GM12872 (cell line): ENCODE results near the gene KCNA3.

Experiments
- TF ChIP-seq, protein P1 (sequence below): IDR thresholded peaks from 3 replicates; pipeline ENCODE4 v1.5.1; 2011; ENCODE audit warnings: low read depth, mild to moderate bottlenecking, low read length, moderate library complexity; ENCODE audit not compliant: insufficient read depth

KCNA3 gene

DNA sequence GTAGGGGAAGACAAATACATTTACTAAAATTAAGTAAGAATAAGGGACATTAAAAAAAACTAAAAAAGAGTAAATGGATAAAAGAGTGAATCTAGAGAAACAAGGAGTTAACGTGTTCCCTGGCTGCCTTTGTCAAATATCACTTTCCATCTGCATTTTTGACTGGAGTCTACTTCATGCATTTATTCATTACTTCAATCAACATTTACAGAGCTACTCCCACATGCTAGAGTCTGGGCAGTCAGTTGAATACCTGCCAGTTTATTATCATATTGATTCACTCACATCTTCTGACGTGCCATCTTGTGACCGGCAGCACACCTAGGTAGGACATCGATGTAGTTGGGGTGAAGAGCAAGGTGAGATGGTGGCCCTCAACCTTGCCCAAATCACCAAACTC, 35.6 kb upstream of the KCNA3 start:
- TF ChIP-seq, protein P1, sequence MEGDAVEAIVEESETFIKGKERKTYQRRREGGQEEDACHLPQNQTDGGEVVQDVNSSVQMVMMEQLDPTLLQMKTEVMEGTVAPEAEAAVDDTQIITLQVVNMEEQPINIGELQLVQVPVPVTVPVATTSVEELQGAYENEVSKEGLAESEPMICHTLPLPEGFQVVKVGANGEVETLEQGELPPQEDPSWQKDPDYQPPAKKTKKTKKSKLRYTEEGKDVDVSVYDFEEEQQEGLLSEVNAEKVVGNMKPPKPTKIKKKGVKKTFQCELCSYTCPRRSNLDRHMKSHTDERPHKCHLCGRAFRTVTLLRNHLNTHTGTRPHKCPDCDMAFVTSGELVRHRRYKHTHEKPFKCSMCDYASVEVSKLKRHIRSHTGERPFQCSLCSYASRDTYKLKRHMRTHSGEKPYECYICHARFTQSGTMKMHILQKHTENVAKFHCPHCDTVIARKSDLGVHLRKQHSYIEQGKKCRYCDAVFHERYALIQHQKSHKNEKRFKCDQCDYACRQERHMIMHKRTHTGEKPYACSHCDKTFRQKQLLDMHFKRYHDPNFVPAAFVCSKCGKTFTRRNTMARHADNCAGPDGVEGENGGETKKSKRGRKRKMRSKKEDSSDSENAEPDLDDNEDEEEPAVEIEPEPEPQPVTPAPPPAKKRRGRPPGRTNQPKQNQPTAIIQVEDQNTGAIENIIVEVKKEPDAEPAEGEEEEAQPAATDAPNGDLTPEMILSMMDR, result no peak

DNA sequence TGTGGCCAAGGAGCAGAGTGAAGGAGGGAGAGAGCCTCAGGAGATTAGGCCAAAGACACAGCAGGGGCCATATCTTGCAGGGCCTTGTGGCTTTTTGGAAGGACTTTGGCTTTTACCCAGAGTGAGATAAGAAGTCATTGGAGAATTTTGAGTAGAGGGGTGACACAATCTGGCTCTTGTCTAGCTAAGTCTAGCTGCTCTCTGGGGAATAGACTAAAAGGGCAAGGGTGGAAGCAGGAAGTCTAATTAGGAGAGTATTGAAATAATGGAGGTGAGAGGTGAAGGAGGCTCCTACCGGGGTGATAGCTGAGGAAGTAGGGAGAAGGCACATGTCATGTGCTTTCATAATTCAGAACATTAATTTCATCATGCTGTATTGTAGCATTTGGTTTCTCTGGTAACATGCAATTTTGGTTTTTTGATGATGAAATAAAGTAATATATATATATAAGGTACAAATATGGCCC, 34.3 kb upstream of the KCNA3 start:
- TF ChIP-seq, protein P1, result no peak

DNA sequence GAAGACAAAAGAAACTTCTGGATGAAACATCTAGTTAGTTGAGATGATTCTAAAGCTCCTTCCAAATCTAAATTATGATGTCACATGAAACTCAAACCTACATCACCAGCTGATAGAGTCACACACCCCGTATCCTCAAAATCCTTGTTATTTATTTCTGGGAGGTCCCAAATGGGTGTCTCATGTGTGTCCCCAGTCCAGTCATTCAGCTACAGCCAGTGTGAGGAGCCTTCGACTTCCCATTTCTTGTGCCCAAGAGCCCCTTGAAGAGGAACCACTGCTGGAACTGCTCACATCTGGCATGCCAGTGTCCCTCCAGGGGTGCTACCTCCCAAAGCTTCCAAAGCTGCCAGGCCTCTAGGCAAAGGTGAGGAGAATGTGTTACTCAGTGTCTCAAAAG, 32.5 kb upstream of the KCNA3 start:
- TF ChIP-seq, protein P1, result no peak

- TF ChIP-seq, protein P1, result no peak
Measured at GRCh38 chr1:110706621-110707020, 31.9 kb upstream of the KCNA3 start.

DNA sequence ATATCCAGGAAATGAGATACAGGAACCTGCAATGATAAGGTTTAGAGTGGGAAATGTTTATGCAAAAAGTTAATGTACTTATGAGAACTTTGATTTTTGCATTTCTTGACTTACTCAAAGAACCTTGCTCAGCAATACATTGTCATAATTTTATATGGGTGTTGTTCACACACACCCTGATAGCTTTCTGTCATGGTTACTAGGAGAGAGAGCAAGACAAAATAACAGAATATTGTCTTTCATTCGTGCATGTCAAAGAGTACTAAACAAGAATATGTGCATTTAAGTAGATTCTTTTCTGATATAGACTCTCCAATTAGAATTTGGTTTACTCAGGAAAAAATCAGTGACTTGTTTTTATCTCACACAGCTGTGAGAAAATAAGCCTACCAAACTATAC, 27.5 kb upstream of the KCNA3 start:
- TF ChIP-seq, protein P1, result no peak

GRCh38 chr1:110700767-110701166, 26.0 kb upstream of the KCNA3 start:
- TF ChIP-seq, protein P1, result no peak

- TF ChIP-seq, protein P1, result no peak
Measured at GRCh38 chr1:110697606-110698005, 22.9 kb upstream of the KCNA3 start.

GRCh38 chr1:110696818-110697217, 22.1 kb upstream of the KCNA3 start:
- TF ChIP-seq, protein P1, result no peak
